HG03280 (cell line): ENCODE measurements around the gene PPP1R12C.
"Not testable (repeated sequence)": the region's sequence is repeated elsewhere in the genome, so short reads cannot be mapped to it uniquely, and the experiment has no call there.

Experiments used
- ATAC-seq: cut with Tn5 transposase; IDR thresholded peaks from one replicate; pipeline ENCODE4 v1.9.1; 2021; ENCODE audit warnings: mild to moderate bottlenecking, moderate library complexity; ENCODE audit not compliant: unreplicated experiment

Gene PPP1R12C

DNA sequence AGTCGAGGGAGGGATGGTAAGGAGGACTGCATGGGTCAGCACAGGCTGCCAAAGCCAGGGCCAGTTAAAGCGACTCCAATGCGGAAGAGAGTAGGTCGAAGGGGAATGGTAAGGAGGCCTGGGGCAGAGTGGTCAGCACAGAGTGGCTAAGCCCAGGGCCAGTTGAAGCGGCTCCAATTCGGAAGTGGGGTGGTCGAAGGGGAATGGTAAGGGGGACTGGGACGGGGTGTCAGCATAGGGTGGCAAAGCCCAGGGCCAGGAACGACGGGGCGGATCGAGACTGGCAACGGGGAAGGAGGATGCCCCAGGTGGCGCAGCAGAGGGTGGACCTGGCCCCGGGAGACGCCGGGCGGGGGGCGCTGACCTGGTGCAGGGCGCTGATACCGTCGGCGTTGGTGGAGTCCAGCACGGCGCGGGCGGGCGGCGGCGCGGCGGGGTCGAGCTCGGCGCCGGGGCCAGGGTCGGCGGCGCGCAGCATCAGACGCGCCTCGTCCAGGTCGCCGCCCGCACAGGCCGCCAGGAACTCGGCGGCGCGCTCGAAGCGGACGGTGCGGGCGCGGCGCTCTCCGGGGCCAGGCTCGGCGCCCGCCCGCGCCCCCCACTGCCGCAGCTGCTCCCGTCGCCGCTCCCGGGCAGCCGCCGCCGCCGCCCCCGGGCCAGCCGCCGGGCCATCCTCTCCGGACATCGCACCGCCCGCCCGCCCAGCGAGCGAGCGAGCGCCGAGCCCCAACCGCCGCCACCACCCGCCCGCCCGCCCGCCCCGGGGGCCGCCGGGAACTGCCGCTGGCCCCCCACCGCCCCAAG lies at the start of gene PPP1R12C:
Gene PPP1R12C (minus strand): TSS at position 779 of the 804 bp plus-strand sequence. CDS start 94 bp downstream, at position 685.
- no peak for ATAC-seq

DNA sequence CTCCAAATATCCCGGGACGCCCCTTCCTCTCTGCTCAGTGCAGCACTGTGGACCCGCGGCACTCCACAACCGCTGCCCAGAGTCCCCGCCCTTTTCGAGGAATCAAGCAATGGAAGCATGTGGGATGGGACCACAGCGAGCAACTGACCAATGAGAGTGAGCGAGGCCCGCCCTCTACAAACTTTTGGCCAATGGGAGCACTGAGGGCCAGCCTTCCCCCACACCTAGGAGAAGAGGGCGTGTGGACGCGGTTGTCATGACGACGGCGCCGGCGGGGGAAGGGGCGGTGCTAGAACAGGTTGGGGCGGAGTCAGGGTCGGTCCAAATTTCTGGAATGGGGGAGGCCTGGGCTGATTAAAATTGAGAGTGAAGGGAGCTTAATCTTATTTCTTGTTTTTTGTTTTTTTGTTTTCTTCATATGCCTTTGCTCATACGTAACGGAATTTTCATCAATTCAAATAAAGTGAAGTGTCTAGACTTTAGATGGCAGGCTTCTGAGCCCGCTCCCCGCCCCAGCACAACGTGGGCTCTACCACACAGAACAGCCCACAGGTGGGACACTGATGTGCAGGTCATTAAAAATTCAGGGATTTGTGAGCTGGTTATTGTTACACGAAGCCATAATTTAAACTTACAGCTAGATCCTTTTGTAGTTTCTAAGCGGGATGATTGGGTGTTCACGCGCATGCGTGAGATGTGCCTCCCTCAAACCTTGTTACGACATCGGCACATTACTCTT lies 49.3 kb upstream of the PPP1R12C start, which contains the start of gene DNAAF3:
Gene DNAAF3 (minus strand): TSS at position 84 of the 739 bp plus-strand sequence. CDS start 200 bp downstream, outside the sequence.
- ATAC-seq: peak; percentile 70

DNA sequence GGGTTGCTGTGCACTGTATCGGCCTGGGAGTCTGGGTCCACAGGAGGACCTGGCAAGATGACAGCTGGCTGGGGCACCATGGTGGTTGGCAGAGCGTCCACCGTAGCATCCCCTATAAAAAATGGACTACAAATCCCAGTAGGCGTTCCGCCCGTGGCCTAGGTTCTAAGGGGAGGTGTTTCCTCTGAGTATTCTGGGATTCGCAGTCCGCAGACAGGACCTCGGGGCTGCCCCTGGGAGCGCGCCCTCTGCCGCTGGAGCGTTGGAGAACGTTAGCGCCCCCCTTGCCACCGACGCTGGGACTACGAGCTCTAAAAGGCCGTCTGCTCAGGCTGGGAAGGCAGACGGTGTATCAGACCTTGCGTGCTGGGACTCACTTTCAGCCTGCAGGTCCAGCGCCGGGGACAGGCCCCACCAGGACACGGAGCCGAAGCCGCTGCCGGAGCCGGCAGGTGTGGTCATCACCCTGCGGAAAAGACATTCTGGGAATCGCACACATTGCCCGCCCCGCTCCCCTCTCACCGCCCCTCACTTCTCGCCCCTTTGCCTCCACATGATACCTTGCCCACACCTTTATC lies 48.6 kb upstream of the PPP1R12C start:
- no peak for ATAC-seq

DNA sequence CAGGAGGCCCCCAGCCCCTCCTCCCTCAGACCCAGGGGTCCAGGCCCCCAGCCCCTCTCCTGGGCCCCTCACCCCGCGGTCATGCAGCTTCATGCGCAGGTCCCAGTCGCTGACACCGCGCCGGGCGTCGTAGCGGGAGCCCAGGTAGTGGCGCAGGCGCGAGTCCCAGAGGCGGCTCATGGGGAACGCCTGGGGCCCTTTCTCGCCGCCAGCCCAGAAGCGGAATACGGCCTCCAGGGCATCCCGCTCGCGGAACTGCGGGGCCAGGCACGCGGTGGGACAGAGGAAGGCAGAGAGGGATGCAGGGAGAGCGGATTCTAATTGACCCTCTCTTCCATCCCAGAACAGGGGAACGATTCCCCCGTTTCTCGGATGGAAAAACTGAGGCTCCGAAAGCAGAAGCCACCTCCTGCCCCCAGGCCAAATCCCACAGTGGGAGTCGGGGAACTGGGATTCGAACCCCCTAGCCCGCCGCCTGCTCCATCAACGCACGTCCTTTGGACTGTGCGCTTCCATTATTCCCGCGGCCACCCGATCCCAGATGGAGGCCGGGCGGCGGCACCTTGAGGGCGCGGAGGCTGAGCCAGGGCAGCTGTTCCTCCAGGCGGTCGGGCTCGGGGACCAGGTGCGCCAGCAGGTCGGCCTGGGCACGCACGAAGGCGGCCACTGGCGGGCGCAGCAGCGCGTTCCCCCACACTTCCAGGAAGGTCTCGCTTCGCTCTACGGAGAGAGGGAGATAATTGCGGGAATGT lies 44.3 kb upstream of the PPP1R12C start:
- no peak for ATAC-seq

DNA sequence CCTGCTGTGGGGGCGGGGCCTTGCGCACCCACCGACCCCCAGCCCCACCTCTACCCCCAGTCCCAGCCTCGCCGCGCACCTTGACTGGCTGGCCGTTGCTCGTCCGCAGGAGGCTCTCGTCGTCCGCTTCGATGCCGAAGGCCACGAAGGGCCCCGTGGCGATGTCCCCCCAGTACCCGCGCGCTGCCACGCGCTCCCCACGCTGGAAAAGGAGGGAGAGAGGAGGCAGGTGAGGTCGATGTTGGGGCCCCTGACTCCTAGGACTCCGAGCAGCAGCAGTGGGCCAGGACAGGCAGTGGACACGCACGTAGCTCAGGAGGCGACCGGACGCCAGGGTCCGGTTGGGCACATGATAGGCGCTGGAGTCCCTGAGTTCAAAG lies 43.5 kb upstream of the PPP1R12C start:
- ATAC-seq: no peak

DNA sequence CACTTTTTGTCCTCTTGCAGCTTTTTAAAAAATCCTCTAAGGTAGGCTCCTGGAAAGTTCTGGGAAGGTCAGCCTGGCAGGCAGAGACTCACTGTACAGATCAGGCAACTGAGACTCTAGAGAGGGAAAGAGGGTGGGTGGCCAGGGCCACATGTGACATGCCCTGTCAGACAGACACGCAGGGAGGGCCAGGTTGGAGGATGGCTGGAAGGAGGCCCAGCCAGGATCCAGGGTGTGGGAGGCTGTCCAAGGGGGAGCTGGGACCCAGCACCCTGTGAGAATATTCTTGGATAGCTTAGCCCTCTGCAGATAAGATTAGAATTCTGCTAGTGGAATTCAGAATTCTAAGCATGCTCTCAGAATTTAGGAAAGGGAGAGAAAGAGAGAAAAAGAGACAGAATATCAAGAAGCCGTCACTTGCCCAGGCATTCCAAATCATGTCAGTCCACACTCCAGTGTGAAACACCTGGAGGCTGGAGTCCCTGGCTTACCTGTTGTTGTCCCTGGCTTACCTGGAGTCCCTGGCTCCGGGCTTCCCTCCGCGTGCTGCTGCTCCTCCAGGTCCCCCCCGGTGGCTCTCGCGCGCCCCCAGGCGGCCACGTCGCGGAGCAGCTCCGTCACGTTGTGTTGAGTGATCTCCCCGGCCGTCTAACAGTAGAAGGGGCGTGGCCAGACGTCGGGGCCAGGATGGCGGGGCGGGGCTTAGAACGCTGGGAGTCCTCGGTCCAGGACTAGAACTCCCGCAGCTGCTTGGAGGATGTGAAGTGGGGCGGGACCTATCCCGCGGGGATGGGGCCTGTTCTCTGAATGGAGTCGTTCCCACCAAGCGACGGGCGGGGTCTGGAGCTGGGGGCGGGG lies 42.9 kb upstream of the PPP1R12C start:
- ATAC-seq: peak; percentile 77

DNA sequence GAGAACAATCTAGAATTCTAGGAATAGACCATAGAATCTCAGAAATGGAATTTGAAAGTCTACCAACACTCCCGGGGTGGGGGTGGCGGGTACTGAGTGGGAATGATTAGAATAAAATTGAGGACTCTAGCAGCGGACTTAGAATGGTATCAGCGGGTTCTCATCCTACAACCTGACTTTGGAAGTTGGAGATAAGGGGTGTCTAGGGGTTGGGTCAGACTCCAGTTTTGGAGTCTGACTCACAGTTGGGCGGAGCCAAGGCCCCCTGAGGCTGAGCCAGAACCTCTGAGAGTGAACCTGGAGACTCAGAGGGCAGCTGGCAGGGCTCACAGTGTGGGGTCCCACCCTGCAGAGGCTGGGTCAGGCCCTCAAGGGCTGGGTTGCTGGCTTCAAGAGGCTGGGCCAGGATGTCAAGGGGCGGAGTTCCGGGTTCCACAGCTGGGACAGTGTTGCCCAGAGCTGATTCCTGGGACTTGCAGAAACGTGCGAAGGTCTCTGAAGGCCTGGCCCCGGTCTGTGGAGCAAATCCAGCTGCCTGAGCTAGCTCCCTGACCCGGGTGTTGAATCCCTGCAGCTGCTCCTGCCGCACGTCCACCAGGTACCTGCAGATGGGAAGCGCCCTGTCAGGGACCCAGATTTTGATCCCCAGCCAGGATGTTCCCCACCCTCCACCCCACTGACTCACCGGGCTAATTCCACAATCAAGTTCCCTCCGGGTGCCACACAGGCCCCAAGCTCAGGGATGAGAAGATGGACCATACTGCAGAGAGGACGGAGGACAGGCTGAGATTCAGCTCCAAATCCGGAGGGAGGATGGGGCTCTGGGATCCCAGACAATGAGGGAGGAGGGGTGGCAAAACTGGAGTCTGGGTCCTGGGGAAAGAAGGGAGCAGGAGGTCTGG lies 41.7 kb upstream of the PPP1R12C start:
- ATAC-seq: no peak

DNA sequence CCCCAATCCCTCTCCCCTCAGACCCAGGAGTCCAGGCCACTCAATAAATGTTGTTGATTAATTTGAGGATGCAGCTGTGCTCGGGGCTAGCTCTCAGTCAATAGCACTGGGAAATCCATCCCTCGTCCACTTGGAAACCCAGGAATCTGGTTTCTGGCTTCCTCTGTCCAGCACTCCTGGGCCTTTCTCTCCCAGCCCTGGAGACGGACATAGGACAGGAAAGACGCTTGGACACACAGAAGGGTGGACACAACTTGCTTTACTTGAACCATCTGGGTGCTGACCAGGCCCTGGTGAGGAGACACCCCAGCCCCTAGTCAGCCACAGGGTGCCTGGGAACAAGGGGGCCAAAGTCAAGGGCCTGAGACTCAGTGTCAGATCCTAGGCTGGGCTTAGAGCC lies 41.0 kb upstream of the PPP1R12C start:
- ATAC-seq: no peak

DNA sequence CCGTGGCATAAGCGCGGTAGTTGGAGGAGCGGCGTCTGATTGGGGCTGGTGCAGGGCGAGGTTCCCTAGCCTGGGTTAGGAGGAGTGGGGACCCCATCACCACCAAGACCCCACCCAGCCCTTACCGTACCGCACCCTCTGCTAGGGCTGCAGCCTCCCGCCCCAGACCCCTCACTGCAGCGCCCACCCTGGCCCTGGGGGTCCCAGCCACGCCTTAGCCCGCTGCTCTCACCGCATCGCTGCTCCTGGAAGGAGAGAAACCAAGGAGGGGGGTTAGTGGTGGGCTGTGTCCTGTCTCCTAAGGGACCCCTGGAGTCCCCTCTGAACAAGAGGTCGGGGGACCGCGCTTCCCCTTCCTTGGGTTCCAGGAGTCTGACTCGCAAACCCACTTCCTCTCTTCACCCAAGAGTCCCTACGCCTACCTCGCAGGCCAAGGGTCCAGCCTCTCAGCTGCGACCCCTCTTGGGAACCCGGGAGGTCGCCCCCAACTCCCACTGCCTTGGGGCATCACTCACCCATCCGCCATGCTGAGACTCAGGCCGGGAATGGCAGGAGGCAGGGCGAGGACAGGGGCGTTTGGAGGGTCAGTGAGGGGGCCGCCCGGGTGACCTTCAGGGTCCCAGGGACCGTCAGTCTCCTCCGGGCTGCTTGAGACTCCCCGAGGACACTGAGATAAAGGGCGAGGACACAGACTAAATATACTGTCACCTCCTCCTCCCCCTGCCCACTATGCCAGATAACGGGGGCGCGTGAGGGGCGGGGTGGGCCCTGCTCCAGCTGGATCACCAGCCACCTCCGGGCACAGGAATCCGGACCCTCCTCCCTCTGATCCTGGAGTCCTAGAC lies 39.8 kb upstream of the PPP1R12C start, which contains the start of gene TNNI3:
Gene TNNI3 (minus strand): TSS at position 669 of the 845 bp plus-strand sequence. CDS start 143 bp downstream, at position 526.
- no peak for ATAC-seq

DNA sequence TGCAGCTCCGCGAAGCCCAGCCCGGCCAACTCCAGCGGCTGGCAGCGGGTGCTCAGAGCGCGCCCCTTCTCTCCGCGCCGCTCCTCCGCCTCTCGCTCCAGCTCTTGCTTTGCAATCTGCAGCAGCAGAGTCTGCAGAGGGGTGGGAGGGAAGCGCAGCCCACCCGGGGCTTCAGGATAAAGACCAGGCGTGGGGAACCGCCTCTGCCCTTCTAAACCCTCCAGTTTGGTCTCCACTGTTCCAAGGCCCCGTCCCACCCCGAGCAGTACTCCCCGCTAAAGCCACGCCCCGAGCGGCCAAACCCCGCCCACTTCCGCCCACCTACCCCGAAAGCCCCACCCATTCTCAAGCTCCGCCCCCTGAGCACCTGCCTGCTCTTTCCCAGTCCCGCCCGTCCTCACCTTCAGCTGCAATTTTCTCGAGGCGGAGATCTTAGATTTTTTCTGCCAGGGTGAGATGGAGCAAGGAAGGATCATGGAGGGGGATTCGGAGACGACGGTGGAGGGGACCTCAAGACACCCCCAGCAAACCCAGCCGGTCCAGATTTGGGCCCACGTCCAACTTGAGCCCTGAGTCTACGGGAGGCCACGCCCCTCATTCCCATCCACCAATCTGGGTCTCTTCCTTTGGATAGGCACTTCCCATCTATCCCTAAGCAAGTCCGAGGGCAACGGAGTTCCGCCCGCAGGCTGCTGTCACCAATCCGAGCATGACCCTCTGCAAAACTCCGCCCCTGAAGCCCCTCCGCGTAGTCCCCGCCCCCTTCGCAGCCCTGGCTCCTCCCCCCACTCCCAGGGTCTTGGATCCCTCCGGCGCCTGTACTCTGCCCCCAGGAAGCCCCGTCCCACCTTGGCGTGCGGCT lies 39.0 kb upstream of the PPP1R12C start:
- ATAC-seq: no peak

DNA sequence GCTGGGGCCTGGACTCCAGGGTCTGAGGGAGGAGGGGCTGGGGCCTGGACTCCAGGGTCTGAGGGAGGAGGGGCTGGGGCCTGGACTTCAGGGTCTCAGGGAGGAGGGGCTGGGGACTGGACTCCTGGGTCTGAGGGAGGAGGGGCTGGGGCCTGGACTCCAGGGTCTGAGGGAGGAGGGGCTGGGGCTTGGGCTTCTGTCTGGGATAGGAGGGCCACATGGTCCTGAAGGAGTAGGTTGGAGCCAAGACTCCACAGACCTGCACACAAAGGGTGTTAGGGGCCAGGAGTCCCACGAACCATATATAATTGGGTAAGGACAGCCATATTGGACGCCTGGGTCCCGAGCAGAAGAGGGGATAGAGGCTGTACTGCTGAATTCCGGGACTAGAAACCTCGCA lies 38.3 kb upstream of the PPP1R12C start:
- ATAC-seq: not testable (repeated sequence)

DNA sequence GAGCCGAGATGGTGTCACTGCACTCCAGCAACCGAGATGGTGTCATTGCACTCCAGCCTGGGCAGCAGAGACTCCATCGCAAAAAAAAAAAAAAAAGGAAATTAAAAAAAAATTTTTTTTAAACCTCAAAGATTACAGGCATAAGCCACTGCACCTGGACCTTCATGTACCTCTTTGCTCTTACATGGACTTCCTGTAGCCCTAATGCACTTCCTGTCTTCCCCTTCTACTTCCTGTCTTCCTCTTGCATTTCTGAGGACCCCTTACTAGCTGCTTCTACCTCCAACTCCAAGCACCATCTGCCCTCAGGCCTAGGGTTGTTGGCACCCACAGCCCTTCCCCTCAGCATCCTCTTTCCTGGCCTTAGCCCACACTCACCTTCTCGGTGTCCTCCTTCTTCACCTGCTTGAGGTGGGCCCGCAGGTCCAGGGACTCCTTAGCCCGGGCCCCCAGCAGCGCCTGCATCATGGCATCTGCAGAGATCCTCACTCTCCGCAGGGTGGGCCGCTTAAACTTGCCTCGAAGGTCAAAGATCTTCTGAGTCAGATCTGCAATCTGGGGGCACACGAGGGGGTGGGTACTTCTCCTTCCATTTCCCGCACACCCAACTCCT lies 36.3 kb upstream of the PPP1R12C start:
- no peak for ATAC-seq

DNA sequence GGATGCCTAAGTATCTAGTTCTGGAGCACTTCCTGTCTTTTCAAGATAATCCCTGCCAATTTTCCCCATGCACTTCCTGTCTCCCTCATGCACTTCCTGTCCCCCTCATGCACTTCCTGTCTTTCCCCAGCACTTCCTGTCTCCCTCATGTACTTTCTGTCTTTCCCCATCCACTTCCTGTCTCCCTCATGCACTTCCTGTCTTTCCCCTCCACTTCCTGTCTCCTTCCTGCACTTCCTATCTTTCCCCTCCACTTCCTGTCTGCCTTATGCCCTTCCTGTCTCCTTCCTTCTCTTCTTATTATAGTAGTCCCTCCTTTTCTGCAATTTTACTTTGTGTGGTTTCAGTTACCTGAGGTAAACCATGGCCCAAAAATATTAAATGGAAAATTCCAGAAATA lies 34.6 kb upstream of the PPP1R12C start:
- ATAC-seq: no peak

DNA sequence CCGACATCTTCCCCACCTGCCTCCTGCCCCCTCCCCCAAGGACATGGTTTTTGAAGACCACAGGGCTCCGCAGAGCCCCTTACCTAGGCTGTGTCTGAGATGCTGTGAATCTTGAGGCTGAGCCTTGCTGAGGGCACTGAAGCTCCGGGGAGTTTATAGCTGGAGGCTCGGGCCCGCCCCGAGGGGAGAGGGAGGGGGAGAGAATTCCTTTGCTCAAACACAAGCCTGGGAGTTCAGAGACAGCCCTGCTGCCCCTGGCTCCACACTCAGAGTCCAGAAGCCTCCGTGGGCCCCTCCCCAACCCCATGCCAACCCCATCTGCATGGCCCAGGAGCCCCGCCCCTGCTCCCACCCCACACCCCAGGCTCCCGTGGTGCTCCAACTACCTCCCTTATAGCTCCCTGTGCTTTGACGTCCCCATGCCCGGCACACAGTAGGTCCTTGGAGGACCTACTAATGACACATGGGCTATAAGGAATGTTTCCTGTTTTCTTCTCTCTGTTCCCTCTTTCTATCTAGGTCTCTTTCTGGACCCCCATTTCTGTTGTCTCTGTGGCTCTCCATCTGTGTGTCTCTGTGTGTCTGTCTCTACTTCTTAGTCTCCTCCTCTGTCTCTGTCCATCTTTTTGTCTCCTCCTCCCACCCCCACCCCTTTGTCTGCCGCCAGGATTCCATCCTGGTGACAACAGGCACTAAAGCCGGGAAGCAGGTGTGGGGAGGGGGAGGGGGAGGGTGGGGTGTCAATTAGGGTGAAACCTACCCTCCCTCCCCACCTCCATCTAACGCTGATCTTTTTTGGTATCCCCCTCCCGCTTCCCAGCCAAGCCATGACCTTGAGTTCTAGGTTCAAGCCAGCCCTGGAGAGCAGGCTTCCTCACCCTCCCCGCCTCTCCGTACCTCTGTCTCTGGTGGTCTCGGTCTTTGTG lies 31.9 kb upstream of the PPP1R12C start, which contains the start of gene TNNT1:
Gene TNNT1 (minus strand): TSS at position 129 of the 926 bp plus-strand sequence. CDS start 2,049 bp downstream, outside the sequence.
- ATAC-seq: no peak

DNA sequence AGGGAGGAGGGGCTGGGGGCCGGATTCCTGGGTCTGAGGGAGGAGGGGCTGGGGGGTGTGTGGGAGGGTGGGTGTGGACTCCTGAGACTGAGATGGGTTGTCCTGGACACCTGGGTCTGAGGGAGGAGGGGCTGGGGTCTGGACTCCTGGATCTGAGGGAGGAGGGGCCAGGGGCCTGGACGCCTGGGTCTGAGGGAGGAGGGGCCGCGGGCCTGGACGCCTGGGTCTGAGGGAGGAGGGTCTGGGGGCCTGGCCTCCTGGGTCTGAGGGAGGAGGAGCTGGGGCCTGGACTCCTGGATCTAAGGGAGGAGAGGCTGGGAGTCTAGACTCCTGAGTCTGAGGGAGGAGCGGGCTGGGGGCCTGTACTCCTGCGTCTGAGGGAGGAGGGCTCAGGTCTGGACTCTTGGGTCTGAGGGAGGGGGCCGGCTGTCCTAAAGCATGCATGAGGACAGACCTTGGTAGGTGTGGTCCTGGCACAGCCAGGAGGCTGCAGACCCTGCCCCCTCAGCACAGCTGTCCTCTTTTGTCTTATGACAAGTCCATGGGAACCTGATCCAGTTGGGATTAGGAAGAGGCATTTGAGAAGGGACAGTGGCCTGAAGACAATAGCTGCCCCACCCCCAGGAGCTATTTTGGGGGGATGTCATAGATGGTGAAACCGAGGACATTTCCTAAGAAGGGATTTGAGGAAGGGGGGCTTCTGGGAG lies 30.3 kb upstream of the PPP1R12C start:
- ATAC-seq: no peak
